Cardiac septum (tissue), 1 donor: ENCODE measurements around the gene PTPRM. TPM values are rescaled to one million over a fixed set of nuclear protein-coding genes. Genes with fewer than 3 reads are reported as not detected.
A peak's percentile ranks its signal among the peaks of the same experiment; 100 is the strongest.

ENCODE experiments used
- DNase-seq: peaks from one replicate; pipeline ENCODE4 v3.0.0-alpha.2; 2020; ENCODE audit warnings: low spot score
- intact Hi-C: fragments of 100-400 bp; cut with DNase I; formaldehyde crosslinking; loops from one replicate; pipeline ENCODE4 v1.14.0; 2022
- total RNA-seq: library from RNA; stranded (reverse); fragmentation: NEBNext Ultra II Directional; extraction: Animal tissue kit (Norgen Biotek cat#: 25700); gene quantifications from one replicate; pipeline ENCODE4 v1.2.1, GENCODE V29; 2021
- donor health status: DM: no; HTN: no; CAD: no.

Gene PTPRM
- total RNA-seq, 1 donor from 2014 or later: 132 TPM

DNA sequence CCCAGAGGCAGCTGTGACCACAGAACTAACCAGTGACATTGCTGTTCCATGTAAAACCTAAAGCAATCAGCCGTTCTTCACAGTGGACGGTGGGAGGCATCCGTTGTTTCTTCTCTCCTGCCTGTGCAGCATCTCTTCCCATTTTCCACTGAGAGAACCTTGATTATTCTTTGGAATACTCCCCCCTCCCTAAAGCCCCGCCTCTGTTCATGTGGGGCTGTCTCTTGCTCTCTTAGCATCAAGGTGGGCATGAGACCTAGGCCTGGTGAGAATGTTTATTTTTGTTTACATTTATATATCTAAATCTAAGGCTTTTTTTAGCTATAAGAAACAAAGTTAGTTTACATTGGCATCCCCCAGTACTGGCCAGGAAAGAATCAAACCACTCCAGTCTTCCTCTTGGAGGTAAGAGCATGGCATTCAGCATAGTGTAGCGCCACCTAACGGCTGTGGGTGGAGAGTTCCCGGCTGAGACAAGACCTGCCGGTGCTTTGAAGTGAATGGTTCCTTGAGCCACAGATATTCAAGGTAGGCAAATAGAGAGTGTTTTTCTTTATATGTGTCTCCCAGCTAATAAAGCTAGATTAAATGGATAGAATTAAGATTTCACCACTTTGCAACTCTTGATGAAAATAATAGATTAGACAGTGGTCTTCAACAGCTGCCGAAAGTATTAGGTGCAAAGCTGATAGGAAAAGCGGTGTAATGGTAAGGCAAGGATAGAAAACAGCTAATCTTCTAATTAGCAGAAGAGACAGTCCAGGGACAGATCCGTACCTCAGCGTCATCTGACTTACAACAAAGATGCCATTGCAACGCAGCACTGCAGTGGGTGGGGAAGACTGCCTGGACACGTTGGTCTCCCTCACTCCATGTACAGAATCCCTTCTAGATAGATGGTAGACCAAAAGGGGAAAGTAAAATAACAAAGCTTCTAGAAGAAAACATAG, 822.5 kb downstream of the PTPRM start:
- no peak for DNase-seq
- intact Hi-C loops: loop anchor here (10.0 kb wide), 1 partner anchor 595 kb away; no protein-coding TSS in a partner anchor

DNA sequence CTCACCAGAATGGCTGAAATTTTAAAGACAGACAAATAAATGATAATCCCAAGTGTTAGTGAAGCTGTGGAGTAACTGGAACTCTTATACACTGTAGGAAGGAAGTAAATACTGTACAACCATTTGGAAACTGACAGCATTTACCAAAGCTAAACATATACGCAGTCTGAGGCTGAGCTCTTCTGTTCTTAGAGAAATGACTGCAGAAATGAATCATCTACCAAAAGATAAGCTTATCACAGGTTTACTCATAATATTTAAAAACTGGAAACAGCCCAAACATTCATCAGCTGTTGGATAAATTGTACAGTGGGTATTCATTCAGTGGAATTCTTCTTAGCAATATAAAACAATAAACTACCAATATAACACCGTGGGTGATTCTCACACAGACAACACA, 824.0 kb downstream of the PTPRM start:
- no peak for DNase-seq
- intact Hi-C loops: no loop called here

DNA sequence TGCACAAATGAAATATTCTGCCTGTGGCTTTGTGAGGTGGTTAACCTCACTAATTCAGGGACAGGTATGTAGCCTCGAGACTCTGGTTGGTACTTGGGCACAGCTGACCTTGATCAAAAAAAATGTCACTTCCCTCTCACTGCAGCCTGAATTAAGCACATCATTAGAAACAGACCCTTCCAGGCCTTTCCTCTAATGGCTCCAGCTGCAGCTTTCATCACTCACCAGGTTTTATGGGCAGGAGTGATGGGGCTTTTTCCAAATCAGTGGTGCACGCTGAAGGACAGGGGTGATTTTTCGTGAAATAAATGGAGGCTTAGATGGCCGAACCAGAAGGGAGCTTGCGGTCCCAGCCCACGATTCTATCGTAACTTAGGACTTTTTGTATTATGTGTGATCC, 829.1 kb downstream of the PTPRM start:
- intact Hi-C loops: no loop called here

DNA sequence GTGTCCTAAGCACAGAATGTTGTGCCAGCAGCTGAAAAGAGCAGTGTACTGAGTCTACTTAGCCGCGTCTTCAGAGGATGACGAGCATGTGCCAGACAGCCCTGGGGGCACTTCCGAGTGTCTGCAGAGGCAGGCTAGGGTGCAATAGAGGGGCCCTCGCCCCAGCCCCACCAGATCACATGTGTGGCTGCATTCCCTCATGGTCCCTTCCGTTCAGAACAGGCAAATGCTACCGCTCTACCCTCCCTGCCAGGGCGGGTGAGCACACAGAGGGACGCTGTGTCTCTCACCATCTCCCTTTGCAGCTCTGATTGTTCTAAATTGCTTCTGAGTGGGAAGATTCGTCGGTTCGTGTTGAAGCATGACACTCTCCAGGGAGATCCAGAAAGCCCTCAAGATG, 829.9 kb downstream of the PTPRM start:
- intact Hi-C loops: no loop called here

More for the DNA sequence above, 829.1 kb downstream of the PTPRM start:
- no peak for DNase-seq

GRCh38 chr18:8399138-8399537, 832.0 kb downstream of the PTPRM start:
- no peak for DNase-seq
- intact Hi-C loops: no loop called here

More for the DNA sequence above, 829.9 kb downstream of the PTPRM start:
- peak; percentile 73 for DNase-seq

DNA sequence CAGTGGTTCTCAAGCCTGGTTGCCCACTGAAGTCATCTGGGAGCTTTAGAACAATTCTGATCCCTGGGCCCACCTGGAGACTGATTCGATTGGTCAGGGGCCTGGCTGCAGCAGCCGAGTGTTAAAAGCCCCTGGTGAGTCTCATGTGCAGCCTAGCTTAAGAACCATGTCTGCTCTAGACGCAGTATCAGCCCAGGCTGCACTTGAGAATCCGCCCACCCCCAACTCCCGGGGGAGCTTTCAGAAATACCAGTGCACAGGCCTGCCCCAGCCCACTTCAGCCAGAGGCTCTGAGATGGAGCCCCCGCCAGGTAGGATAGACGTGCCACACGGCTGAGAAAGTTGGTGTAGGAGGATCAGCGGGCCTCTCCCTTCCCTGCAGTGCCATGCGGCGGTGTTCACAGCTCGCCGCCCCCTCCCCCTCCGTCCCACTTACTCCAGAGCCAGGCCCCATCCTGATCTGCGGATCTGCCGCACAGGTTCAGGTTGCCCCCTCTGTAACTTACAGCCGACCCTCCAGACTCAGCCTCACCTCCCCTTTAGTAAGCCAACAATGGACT, 833.2 kb downstream of the PTPRM start:
- intact Hi-C loops: no loop called here

DNA sequence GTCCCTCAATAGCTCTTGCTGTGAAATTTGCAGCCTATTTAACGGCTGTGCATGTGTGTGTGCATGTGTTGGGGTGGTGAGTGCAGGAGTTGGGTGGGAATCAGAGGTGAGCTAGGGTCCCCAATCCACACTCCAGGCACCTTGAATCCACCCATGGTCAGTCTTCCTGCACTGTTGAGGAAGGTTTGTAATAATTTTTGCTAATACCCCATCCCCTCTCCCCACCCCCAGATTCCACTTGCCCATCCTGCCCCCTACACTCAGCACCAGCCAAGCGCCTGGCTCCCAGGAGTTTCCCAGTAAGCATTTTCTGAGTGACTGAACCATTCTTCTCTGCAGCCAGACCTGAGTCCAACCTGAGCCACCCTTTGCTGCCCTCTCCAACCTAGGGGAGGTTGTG, 833.7 kb downstream of the PTPRM start:
- intact Hi-C loops: no loop called here
- peak; percentile 55 for DNase-seq

More for the DNA sequence above, 833.2 kb downstream of the PTPRM start:
- DNase-seq: peak; percentile 57

DNA sequence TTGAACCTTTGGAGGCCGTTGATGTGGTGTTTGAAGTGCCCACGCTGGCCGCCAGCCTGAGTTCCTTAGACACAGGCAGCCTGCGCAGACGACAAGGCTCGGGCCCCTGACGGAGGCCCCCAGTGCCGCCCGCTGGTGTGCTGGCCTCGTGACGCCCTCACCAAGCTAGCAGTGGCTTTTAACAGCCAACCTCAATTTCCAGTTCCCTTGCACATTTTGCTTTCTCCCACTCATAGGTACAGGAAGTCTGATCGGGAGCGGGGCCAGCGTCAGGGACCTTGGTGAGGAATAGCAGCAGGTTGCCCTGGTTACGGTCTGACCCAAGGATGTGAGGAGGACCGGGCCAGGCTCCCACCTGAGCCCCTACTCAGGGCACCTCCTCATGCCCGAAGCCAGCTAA, 834.5 kb downstream of the PTPRM start:
- intact Hi-C loops: no loop called here
- DNase-seq: peak; percentile 74

GRCh38 chr18:8402237-8402636, 835.1 kb downstream of the PTPRM start:
- no peak for DNase-seq
- intact Hi-C loops: no loop called here

GRCh38 chr18:8403713-8404112, 836.6 kb downstream of the PTPRM start:
- intact Hi-C loops: no loop called here
- no peak for DNase-seq

GRCh38 chr18:8406186-8406867, 839.2 kb downstream of the PTPRM start:
- intact Hi-C loops: no loop called here
- no peak for DNase-seq

DNA sequence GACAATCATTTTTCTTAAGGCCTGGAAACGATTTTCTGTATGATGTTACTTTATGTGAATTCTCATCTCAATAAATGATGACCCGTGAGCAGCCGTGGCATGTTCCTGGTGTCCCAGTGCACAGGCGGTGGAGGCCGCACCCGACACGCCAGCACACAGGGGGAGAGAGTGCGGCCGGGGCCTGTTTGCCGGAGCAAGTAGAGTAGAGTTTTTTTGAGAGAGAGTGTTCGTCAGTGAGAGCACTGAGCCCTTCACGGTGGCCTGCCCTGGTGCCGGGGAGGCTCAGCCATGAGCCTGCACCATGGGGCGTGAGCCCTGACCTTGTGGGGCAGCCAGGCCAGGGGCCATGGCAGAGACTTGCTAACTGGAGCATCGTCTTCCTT, 839.7 kb downstream of the PTPRM start:
- peak; percentile 33 for DNase-seq
- intact Hi-C loops: no loop called here

DNA sequence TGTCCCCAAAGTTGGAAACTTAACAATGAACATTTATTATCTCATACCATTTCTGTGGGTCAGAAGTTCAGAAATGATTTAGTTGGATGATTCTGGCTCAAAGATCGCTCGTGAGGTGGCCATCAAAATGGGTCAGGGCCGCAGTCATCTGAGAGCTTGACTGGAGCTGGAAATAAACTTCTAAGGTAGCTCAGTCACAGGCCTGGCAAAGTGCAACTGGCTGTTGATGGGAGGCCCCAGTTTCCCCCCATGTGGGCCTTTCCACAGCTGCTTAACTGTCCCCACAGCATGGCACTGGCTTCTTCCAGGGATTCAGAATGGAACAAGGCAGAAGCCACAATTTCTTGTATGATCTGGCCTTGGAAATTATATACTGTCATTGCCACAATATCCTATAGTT, 842.0 kb downstream of the PTPRM start:
- peak; percentile 26 for DNase-seq
- intact Hi-C loops: no loop called here

- DNase-seq: no peak
Observed at GRCh38 chr18:8411492-8411891, 844.4 kb downstream of the PTPRM start.

DNA sequence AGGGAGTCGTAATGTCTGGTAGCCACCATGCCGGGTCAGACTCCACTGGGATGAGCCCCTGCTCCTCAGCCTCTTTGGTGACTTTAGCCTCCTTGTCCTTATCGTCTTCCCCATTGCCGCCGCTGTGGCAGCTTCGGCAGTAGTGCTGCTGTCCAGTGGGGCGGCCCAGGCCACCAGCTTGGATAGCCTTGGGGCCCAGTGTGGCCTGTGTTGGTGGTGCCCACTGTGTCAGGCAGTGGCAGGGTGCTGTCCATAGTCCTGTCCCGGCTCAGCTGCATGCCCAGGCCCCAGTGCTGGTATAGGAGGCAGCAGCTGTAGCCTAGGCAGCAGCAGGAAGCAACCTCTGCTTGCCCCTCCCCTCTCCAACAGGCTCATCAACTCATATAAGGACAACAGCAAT, 845.0 kb downstream of the PTPRM start:
- intact Hi-C loops: no loop called here
- DNase-seq: peak; percentile 29

More at GRCh38 chr18:8411492-8411891, 844.4 kb downstream of the PTPRM start:
- intact Hi-C loops: no loop called here

DNA sequence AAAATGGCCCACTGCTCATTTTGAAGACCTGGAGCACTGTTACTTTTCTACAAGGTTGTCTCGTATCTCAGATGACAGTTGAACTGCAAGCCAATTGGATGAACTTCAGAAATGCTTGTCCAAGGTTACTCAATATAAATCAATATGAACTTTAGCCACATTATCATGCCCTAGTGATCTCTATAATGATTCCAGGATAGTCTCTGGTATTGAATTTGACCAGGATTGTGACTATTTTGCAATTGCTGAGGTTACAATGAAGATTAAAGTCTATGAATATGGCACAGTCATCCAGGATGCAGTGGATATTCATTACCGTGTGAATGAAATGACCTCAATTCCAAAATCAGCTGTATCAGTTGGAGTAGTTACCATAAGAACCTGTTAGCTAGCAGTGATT, 846.1 kb downstream of the PTPRM start:
- intact Hi-C loops: no loop called here
- no peak for DNase-seq

DNA sequence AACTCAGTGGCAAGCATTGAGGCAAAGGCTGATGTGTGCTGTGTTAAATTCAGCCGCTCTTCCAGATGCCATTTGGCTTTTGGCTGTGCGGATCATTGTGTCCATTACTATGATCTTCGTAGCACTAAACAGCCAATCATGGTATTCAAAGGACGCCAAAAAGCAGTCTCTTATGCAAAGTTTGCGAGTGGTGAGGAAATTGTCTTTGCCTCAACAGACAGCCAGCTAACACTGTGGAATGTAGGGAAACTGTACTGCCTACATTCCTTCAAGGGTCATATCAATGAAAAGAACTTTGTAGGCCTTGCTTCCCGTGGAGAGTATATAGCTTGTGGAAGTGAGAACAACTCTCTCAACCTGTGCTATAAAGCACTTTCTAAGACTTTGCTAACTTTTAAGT, 846.6 kb downstream of the PTPRM start:
- intact Hi-C loops: no loop called here
- DNase-seq: no peak

GRCh38 chr18:8416212-8417019, 849.3 kb downstream of the PTPRM start:
- intact Hi-C loops: no loop called here
- DNase-seq: peak; percentile 61

DNA sequence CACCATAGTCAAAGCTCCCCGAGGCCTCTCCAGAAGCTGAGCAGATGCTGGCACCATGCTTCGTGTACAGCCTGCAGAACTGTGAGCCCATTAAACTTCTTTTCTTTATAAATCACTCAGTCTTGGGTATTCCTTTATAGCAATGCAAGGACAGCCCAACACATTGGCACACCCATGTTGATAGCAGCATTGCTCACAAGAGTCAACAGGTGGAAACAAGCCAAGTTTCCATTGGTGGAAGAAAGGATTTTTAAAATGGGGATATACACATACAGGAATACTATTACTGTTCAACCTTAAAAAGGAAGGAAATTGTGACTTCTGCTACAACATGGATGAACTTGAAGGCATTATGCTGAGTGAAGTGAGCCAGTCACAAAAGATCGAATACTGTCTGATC, 855.3 kb downstream of the PTPRM start:
- intact Hi-C loops: no loop called here

More for the DNA sequence above, 855.3 kb downstream of the PTPRM start:
- no peak for DNase-seq
